Esophagus mucosa (tissue), 1 donor: ENCODE results near the gene EIF2AK2. TPM values are rescaled to one million over a fixed set of nuclear protein-coding genes. Genes with fewer than 3 reads are reported as not detected.

Experiments
- ATAC-seq: fragments of 200-7000 bp; cut with Tn5 transposase; one replicate; pipeline ENCODE4 v1.9.1; 2020
- total RNA-seq: library from RNA; stranded (reverse); gene quantifications from one replicate; pipeline ENCODE4 v1.2.4, GENCODE V29; 2023
- donor health status: DM: yes; HTN: yes; CAD: no.

EIF2AK2 gene
- total RNA-seq, 1 donor from 2014 or later: 15.4 TPM

DNA sequence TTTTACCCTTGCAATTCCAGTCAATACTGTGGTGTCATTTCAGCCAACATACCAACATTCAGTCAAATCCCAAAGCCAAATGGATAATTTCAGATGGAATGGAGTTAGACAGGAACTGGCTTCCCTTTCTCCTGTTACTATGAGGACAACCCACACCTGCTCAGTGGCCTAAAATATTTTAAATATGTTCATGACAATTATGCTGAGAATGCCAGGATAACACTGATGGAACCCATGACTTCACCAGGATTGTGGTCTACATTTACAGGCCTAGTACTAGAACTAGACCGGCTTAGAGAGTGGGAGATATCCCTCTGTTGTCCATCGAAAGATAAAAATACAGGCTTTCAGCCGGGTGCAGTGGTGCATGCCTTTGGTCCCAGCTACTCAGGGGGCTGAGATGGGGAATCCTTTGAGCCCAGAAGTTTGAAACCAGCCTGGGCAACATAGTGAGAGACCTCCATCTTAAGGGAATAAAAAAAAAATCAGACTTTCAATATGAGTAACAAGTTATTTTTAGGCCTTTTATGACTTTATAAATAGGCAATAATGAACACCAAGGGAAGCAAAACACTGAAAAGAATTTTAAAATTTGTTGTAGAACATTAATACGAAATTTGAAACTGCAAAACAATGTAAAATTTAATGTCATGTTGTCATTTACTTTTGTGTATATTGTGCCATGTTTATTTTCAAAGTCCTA, 58.2 kb downstream of the EIF2AK2 start:
- no peak for ATAC-seq

DNA sequence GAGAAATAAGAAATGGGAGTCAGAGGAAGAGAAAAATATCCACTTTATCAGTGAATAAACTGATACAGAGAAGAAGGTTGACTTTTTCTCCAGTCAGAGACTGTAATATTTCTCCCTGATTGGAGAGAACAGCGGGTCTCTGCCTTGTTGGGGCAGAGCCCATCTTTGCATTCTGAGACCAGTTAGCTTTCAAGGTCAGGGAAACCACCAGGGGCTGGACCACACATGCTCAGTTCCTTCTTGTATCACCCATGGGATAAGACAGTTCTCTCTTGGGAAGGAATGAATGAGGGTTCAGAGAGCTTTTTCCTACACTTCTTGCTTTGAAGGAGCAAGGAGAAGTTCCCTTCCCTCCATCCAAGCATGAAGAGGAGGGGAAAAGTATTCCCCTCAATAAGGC, 60.2 kb downstream of the EIF2AK2 start:
- no peak for ATAC-seq

DNA sequence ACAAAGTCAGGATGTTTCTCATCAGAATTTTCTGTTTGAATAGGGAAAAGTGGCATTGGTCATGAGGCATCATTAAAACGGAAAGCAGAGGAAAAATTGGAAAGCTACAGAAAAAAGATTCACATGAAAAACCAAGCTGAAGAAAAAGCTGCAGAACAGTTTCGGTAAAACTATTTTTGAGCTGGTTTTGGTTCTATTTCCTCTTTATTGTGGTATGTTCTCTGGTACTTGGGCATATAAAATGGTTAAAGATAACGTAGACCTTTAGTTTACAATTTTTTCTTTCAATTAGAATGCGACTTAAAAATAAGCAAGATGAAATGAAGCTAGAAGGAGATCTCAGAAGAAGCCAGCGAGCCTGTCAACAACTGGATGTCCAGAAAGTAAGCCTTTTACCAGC, 64.9 kb downstream of the EIF2AK2 start:
- ATAC-seq: no peak

DNA sequence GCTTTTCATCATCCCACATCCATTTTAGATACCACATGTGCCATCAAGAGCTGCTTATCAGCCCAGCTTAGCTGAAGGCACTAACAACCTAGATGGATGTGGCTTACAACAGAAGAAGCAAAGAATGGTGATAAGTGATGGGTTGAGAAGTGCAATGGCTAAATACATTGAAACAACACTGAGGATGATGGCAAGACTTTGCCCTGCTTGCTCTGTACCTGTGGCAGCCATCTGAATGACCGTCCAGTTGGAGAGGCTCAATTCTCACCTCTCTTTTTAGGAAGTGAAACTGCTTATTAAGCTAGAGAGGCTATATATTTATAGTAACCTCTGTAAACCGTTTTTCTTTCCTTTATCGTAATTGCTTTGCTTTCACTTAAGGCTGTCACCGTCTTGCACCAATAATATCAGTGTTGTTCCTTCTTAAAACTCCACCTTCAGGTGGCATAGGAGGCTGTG, 66.7 kb downstream of the EIF2AK2 start:
- ATAC-seq: no peak

DNA sequence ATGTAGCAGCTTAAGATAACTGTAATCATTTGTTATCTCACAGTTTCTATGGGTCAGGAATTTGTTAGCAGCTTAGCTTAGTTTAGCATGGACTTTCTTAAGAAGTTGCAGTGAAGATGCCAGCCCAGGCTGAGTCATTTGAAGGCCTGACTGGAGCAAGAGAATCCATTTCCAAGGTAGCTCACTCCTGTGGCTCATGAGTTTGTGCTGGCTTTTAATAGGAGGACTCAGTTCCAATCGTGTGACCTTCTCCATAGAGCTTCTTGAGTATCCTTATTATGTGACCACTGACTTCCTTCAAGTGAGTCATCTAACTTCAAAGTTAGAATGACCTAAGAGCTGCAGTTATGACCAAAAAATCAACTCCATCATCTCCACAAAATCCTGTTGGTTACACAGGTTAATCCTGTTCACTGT, 71.0 kb downstream of the EIF2AK2 start:
- peak; percentile 5 for ATAC-seq

DNA sequence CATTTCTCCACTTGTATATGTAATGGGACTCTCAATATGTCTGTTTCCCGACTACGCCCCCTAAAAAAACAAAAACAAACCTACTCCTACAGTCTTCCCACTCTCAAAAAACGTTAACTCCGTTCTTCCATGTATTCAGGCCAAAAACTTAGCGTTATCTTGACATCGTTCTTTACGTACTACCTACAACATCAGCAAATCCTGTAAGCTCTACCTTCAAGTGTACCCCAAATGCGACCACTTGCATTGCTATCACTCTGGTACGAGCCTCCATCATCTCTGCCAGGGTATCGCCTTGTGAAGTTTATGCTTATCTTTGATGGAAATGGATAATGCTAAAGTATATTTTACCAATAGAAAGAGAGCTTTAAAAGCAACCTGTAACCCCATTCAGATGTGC, 72.0 kb downstream of the EIF2AK2 start:
- ATAC-seq: no peak

DNA sequence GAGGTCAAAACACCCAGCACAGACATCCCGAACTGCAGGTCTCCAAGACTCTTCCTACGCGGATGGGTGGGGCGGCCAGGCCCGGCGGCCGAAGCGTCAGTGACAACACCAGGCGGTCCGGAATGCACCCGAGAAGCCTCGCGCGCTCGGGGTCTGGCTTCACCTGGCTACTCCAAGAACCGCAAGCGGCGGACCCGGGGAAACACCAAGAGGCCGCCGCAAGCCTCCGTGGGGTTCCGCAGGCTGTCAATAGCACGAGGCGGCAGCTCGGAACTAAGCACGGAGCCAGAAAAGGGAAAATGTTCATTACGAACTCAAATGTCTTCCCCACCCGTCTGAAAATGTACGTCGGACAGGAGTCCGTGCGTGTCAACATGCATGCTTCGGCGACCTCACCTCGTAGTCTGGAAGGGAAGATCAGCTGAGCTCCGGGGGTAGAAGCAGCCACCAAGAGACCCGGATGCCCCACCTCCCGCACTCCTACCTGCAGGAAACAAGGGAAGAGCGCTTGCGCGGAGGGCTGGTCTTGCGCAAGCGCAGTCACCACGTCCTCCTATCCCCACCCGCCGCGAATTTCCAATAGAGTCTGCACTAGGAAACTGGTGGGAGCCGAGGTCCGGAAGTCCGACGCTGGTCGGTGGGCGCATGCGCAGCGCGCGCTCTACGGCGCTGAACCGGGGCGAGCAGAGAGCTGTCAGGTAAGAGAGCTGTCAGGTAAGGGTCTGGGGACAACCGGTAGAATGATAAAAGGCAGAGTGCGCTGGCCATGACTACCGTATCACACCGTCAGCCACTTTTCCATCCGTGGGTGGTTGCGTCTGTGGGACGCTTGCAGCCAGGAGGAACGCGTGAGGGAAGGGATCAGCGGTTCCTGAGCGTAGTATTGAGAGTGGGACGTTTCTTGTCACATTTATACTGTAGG, 72.6 kb downstream of the EIF2AK2 start, which contains the start of the genes GPATCH11 and HEATR5B:
Gene GPATCH11 (plus strand): TSS at position 646 of the 922 bp plus-strand sequence. CDS start 3,864 bp downstream, outside the sequence.
Gene HEATR5B (minus strand): TSS at position 500 of the 922 bp plus-strand sequence. CDS start 958 bp downstream, outside the sequence.
- peak; percentile 99 for ATAC-seq

DNA sequence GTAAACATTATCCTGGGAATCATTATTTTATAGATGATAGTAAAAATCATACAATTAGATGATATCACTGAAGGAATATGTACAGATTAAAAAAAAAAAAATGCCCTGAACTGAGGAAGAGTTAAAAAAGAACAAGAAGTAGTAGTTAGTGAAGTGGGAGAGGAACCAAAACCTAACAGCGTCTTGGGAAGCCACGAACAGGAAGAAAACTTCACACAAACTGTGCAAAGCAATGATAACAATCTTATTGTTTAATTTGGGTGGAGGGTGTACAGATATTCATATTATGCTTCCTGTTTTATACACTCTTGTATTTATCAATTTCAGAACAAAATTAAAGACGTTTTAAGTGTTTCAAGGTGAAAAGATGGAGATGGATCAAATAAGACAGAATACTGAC, 76.1 kb downstream of the EIF2AK2 start:
- no peak for ATAC-seq

DNA sequence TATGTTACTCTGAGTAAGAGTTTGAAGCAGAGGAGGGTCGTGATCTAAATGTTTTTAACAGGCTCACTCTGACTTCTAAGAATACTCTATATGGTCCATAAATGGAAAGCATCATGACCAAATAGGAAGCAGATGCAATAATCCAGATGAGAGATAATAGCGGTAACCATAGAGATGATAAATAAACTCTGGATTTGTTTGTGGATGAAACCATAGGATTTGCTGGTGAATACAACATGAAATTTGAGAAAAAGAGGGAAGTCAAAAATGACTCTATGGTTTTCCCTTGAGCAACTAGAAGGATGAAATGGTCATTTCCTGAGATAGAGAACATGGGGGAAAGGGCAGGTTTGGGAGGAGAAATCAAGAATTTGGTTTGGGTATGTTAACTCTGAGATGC, 76.5 kb downstream of the EIF2AK2 start:
- no peak for ATAC-seq

DNA sequence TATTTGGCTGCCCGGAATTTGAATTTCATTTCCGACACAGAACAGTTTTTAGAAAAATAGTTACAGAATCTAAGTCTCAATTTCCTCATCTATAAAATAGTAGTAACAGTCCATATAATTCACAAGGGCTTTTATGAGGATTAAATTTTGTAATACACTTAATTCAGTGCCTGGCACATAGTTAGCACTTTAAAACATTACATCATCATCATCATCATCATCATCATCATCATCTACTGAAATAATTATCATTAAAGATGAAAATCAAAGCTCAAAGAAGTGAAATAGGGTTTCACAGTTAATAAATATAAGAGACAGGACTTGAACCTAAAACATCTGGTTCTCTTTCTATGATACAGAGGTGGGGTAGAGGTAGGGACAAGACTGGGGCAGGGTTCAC, 85.8 kb downstream of the EIF2AK2 start:
- no peak for ATAC-seq

DNA sequence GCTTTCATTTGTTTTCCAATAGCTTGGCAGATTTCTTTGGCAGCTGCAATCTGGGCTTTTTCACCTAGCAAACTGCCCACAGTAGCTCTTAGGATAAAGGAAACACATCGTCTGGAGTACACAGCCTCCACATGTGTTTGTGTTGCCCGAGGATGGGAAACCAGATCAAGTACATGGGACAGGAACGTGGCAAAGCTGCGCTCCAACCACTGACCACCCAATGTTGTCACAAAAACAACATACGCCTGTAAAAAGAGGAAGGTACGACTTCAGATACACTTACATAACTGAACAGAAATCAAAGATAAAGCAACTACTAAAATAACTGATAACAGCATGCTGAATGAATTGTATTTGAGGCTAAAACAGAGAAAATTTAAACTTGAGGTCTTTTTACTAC, 88.1 kb downstream of the EIF2AK2 start:
- ATAC-seq: no peak

DNA sequence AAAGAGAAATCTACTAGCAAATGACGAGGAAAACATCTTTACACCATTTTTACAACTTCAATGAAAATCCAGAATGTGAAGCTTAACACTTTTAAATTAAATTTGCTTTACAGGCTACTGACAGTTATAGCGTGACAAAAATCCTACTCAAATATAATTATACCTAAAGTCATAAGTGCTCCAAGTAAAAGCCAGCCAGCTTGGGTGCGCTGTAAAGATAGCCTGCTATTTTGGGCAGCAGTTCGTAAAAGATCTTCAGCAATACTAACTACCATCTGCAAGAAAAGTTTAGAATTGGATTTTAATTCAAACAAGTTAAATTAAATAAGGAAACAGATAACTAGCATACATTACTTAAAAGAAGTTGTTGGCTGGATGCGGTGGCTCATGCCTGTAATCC, 95.0 kb downstream of the EIF2AK2 start:
- no peak for ATAC-seq

DNA sequence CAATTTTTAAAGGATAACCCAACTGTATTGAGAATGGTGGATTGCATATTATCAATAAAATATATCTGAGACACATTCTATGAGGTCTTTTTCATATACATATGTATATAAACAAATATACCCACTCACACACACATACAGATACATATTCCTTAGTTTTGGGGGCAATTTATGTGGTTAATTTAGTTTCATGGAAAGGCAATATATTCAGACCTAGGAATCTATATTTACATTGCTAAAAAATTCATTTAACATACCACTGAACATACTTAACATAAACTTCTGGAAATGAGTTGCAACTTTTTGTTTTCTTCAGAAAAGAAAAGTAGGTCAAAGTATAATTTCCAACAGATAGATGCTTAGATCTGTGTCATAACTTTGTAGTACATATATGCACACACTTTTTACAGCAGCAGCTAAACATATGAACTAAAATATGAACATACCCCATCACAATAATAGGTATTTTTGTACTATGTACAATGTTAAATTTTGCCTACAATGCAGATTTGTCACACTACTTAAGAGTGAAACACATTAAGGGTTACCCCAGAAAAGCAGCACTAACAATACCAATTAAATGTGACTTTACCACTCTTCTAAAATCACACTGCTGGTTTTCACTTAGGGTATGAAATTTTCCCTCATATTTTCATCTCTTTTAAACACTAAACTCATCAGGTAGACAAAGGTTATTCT, 95.6 kb downstream of the EIF2AK2 start:
- ATAC-seq: no peak

DNA sequence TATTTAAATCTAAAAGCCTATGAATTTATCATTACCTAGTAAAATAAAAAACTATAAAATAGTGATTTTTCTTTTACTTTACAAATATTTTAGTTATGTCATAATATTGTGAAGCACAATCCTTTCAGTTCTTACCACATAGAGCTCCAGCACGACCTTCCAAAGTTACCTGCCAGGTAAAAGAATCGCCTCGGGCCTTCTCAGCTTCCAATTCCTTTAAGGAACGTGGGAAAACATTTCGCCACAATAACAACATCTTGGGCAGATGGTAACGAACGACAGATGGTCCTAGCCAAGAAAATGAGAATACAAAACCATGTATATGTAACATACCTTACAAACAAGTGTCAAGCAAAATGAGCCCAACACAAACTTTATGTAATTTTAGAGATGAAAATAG, 96.3 kb downstream of the EIF2AK2 start:
- ATAC-seq: no peak

DNA sequence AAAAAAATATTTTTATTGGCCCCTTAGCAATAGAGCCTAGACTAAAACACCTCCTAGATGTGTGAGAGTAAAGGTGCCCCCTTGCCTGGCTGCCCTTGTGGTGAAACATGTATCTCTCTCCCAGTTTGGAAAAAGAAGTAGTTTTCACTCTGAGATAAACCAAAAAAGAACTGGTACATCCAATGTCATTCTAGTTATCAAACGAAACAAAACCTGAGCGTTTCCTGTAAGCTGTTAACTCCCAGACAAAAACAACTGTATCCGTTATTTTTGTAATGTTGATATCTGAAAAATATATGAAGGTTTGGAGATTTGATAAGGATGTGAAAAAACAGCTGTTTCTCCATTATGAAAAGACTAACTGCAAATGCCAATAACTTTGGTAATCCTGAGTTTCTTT, 96.9 kb downstream of the EIF2AK2 start:
- no peak for ATAC-seq

DNA sequence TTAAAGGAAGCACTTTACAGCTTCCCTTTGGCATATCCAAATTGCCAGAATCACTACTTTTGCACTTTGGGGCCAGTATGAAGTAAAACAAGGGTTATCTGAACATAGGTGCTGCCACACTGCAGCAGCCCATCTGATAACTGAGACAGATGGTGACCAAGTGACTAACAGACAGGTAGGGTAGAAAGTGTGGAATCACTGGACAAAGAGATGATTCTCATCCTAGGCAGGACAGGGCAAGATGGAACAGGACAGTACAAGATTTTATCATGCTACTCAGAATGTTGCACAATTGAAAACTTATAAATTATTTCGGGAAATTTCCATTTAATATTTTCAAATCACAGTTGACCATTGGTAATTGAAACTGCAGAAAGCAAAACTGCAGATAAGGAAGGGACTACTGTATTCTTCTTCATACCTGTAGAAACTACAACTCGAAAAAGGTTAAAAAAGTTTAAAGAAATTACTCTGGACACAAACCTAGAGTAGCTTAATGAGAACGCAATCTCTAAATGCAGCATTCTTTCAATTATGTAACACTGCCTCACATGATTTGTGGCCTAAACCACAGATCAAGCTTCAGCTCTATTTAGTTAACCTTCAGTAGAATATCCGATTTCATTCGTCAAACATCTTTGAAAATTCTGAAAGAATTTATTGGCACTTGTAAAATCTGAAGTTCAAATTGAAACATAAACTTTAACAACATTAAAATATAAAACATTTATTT, 104.0 kb downstream of the EIF2AK2 start:
- ATAC-seq: no peak

Other genes starting within 250 kb of the EIF2AK2 start
- gene STRN, start 190.4 kb downstream of the EIF2AK2 start, total RNA-seq: 38.5 TPM
- gene HEATR5B, start 72.6 kb downstream of the EIF2AK2 start, total RNA-seq: 14.8 TPM
- 4.3 TPM for gene GPATCH11, start 72.5 kb downstream of the EIF2AK2 start, total RNA-seq
- gene SULT6B1, start 31.7 kb upstream of the EIF2AK2 start, total RNA-seq: not detected
- gene CEBPZOS, start 39.5 kb upstream of the EIF2AK2 start, total RNA-seq: 23.6 TPM
- 30.8 TPM for gene CEBPZ, start 74.6 kb upstream of the EIF2AK2 start, total RNA-seq
- 6.9 TPM for gene NDUFAF7, start 74.7 kb upstream of the EIF2AK2 start, total RNA-seq
- gene PRKD3, start 167.9 kb upstream of the EIF2AK2 start, total RNA-seq: 17.4 TPM
- gene QPCT, start 187.7 kb upstream of the EIF2AK2 start, total RNA-seq: 5.9 TPM